ENCODE measurements around the gene NDNF. TPM values are rescaled to one million over a fixed set of nuclear protein-coding genes. Genes with fewer than 3 reads are reported as not detected.

The NDNF gene
- total RNA-seq, 8 experiments from 2014 or later = 0.15 to 44.5 (median 14.4) TPM

GRCh38 chr4:120995266-120996010 lies 76.9 kb downstream of the NDNF start:
- WGBS, 10 experiments = 0 to 100% (median 91%) methylated on average over 1 of the region's 1 CpG; no CpG with 5 or more reads in 3 of the 10 experiments
- no peak overlapping the region for H3K27ac ChIP-seq
- no peaks in the 10 kb centered on the region for H3K4me1 ChIP-seq (replicated peaks in 1 of 2)
- in situ Hi-C loops (cut with MboI; ENCODE audit: low pct_unique_long_range_greater_than_20kb in 2 of 9, low sequenced_read_pairs in 9 of 9, unreplicated experiment in 9 of 9) = no loop called here
- no peak for ATAC-seq (replicated peaks in 6 of 8)
- no peak overlapping the region for H3K4me3 ChIP-seq

- no peak for ATAC-seq (replicated peaks in 6 of 8)
- in situ Hi-C loops (cut with MboI; ENCODE audit: low pct_unique_long_range_greater_than_20kb in 2 of 9, low sequenced_read_pairs in 9 of 9, unreplicated experiment in 9 of 9) = no loop called here
- H3K4me3 ChIP-seq = no peak overlapping the region
- no peak overlapping the region for H3K27ac ChIP-seq
- H3K4me1 ChIP-seq (replicated peaks in 1 of 2) = no peaks in the 10 kb centered on the region
- WGBS, 10 experiments = 36 to 86% (median 80%) methylated on average over 1 of the region's 1 CpG; no CpG with 5 or more reads in 7 of the 10 experiments
Measured at GRCh38 chr4:120994521-120994920, 77.8 kb downstream of the NDNF start.

GRCh38 chr4:120991885-120992284 lies 80.5 kb downstream of the NDNF start:
- Histone ChIP-seq H3K4me1 (replicated peaks in 1 of 2) (no peaks in the 10 kb centered on the region), H3K4me3 (no peak overlapping the region), H3K27ac (no peak overlapping the region)
- WGBS, 10 experiments = 46 to 100% (median 86%) methylated on average over 1 to 2 of the region's 2 CpGs; no CpG with 5 or more reads in 4 of the 10 experiments
- in situ Hi-C loops (cut with MboI; ENCODE audit: low pct_unique_long_range_greater_than_20kb in 2 of 9, low sequenced_read_pairs in 9 of 9, unreplicated experiment in 9 of 9) = no loop called here
- no peak for ATAC-seq (replicated peaks in 6 of 8)

GRCh38 chr4:120990246-120990645 lies 82.1 kb downstream of the NDNF start:
- 60 to 100% (median 83%) methylated on average over 1 to 2 of the region's 2 CpGs; no CpG with 5 or more reads in 6 of the 10 experiments for WGBS, 10 experiments

More at GRCh38 chr4:120990246-120990645, 82.1 kb downstream of the NDNF start:
- no peak overlapping the region for H3K4me3 ChIP-seq
- no peak overlapping the region for H3K27ac ChIP-seq
- no peaks in the 10 kb centered on the region for H3K4me1 ChIP-seq (replicated peaks in 1 of 2)
- no peak for ATAC-seq (replicated peaks in 6 of 8)
- in situ Hi-C loops (cut with MboI; ENCODE audit: low pct_unique_long_range_greater_than_20kb in 2 of 9, low sequenced_read_pairs in 9 of 9, unreplicated experiment in 9 of 9) = no loop called here

Other genes with a start within 250 kb of the NDNF start
- gene PRDM5, start 149.8 kb downstream of the NDNF start, total RNA-seq = 10 to 100 TPM in 7 of 8 experiments, 1 to 10 TPM in 1; 6.3 to 23.5 (median 15.4) TPM
- 1 to 10 TPM in 1 of 8 experiments, under 1 TPM in 5, not detected in 2; 0.17 to 1.2 (median 0.49) TPM for gene TNIP3, start 91.8 kb upstream of the NDNF start, total RNA-seq